Prostate gland (tissue), 2 donors: Measurements from ENCODE around the gene PIK3CG. TPM values are rescaled to one million over a fixed set of nuclear protein-coding genes. Genes with fewer than 3 reads are reported as not detected.

Source experiments
- DNase-seq: peaks from one replicate; pipeline ENCODE4 v3.0.0-alpha.2; 2019; ENCODE audit warnings: low spot score
- H3K27ac ChIP-seq, 2 donors: fragments of 200-600 bp; sonication (generic); 2 replicates each; pipeline ENCODE4 v1.5.1; 2017 to 2019
- H3K27me3 ChIP-seq: fragments of 200-600 bp; sonication (generic); replicated peaks from 2 replicates; pipeline ENCODE4 v1.5.1; 2019; ENCODE audit not compliant: insufficient read depth
- H3K36me3 ChIP-seq, 2 donors: fragments of 200-600 bp; sonication (generic); 1 replicate in 1 of 2; 2 replicates in 1 of 2; pipeline versions ENCODE4 v1.5.1 to v1.8.1; 2017 to 2019
- H3K4me1 ChIP-seq: fragments of 200-600 bp; sonication (generic); replicated peaks from 2 replicates; pipeline ENCODE4 v1.5.1; 2019
- H3K4me3 ChIP-seq, 2 donors: fragments of 200-600 bp; sonication (generic); 2 replicates each; pipeline ENCODE4 v1.5.1; 2017 to 2019
- H3K9me3 ChIP-seq: fragments of 200-600 bp; sonication (generic); 2 replicates; pipeline ENCODE4 v1.5.1; 2017
- CTCF ChIP-seq, 4 experiments: fragments of 200-600 bp in 2 of 4; fragments of 450-650 bp in 2 of 4; sonication (generic) in 2 of 4; IDR thresholded peaks; 1 replicate in 3 of 4; 2 replicates in 1 of 4; pipeline ENCODE4 v1.5.1; 2016 to 2019; ENCODE audit warnings: antibody characterized with exemption in 4 of 4, mild to moderate bottlenecking in 2 of 4, moderate library complexity in 2 of 4
- POLR2A ChIP-seq: fragments of 450-650 bp; IDR thresholded peaks from one replicate; pipeline ENCODE4 v1.6.1; 2016; ENCODE audit warnings: antibody characterized with exemption, mild to moderate bottlenecking
- POLR2AphosphoS5 ChIP-seq: sonication (generic); formaldehyde crosslinking; IDR thresholded peaks from one replicate; pipeline ENCODE4 v1.6.1; 2017; ENCODE audit warnings: antibody characterized with exemption
- WGBS: methylation state at CpG from one replicate; pipeline ENCODE4 v1.1.5; 2018; 5-methylcytosine and 5-hydroxymethylcytosine counted together
- intact Hi-C: fragments of 100-400 bp; cut with DNase I; formaldehyde crosslinking; loops from one replicate; pipeline ENCODE4 v1.14.2; 2022
- total RNA-seq, 2 donors: library from RNA; depleted of rRNA; stranded (reverse); fragments of >200 nt; gene quantifications; one replicate each; pipeline ENCODE4 v1.1.0, GENCODE V29; 2016

The PIK3CG gene
- total RNA-seq, 2 donors from 2014 or later, result 0.87 to 5.1 TPM

GRCh38 chr7:106836816-106837215, 28.3 kb upstream of the PIK3CG start:
- no peaks in the 10 kb centered on the region for H3K9me3 ChIP-seq
- intact Hi-C loops, result no loop called here
- H3K4me1 ChIP-seq, result no peaks in the 10 kb centered on the region
- H3K27me3 ChIP-seq, result no peaks in the 10 kb centered on the region
- 80% methylated on average over 2 of the region's 2 CpGs for WGBS
- no peak overlapping the region for H3K4me3 ChIP-seq
- no peak for DNase-seq
- TF ChIP-seq POLR2AphosphoS5 (no peak), CTCF (IDR thresholded peaks at IDR 0.05) (no peak), POLR2A (no peak)
- no peak overlapping the region for H3K27ac ChIP-seq
- no peaks in the 10 kb centered on the region for H3K36me3 ChIP-seq

- Histone ChIP-seq H3K4me3 (no peak overlapping the region), H3K27ac (no peak overlapping the region), H3K36me3 (no peaks in the 10 kb centered on the region), H3K9me3 (no peaks in the 10 kb centered on the region), H3K4me1 (no peaks in the 10 kb centered on the region), H3K27me3 (no peaks in the 10 kb centered on the region)
- no peak for TF ChIP-seq POLR2AphosphoS5
- TF ChIP-seq CTCF (IDR thresholded peaks at IDR 0.05), result no peak
- TF ChIP-seq POLR2A, result no peak
- no peak for DNase-seq
- intact Hi-C loops, result no loop called here
- 88% methylated on average over 2 of the region's 2 CpGs for WGBS
Measured at GRCh38 chr7:106839511-106839910, 25.6 kb upstream of the PIK3CG start.

- DNase-seq, result no peak
- TF ChIP-seq POLR2AphosphoS5 (no peak), POLR2A (no peak), CTCF (IDR thresholded peaks at IDR 0.05) (no peak)
- Histone ChIP-seq H3K9me3 (no peaks in the 10 kb centered on the region), H3K4me1 (no peaks in the 10 kb centered on the region), H3K36me3 (no peaks in the 10 kb centered on the region), H3K4me3 (no peak overlapping the region), H3K27ac (no peak overlapping the region), H3K27me3 (no peaks in the 10 kb centered on the region)
- intact Hi-C loops, result no loop called here
- WGBS, result 38% methylated on average over 1 of the region's 1 CpG
Measured at GRCh38 chr7:106840342-106840741, 24.7 kb upstream of the PIK3CG start.

- intact Hi-C loops, result no loop called here
- Histone ChIP-seq H3K4me3 (no peak overlapping the region), H3K9me3 (no peaks in the 10 kb centered on the region), H3K36me3 (no peaks in the 10 kb centered on the region), H3K4me1 (no peaks in the 10 kb centered on the region), H3K27ac (no peak overlapping the region), H3K27me3 (no peaks in the 10 kb centered on the region)
- no peak for TF ChIP-seq POLR2AphosphoS5
- TF ChIP-seq POLR2A, result no peak
- TF ChIP-seq CTCF (IDR thresholded peaks at IDR 0.05), result no peak
- no peak for DNase-seq
Measured at GRCh38 chr7:106841896-106842390, 23.1 kb upstream of the PIK3CG start.

GRCh38 chr7:106844279-106844997, 20.6 kb upstream of the PIK3CG start:
- Histone ChIP-seq H3K36me3 (no peaks in the 10 kb centered on the region), H3K27me3 (no peaks in the 10 kb centered on the region), H3K27ac (no peak overlapping the region), H3K4me3 (no peak overlapping the region), H3K9me3 (no peaks in the 10 kb centered on the region), H3K4me1 (no peaks in the 10 kb centered on the region)
- no peak for TF ChIP-seq POLR2A
- no peak for TF ChIP-seq POLR2AphosphoS5
- no peak for TF ChIP-seq CTCF (IDR thresholded peaks at IDR 0.05)
- intact Hi-C loops, result no loop called here
- WGBS, result 71% methylated on average over 11 of the region's 11 CpGs
- no peak for DNase-seq
